GM12872 (cell line): ENCODE measurements around the gene SMIM12.

Experiments used
- CTCF ChIP-seq: IDR thresholded peaks from 3 replicates; pipeline ENCODE4 v1.5.1; 2011; ENCODE audit warnings: low read depth, mild to moderate bottlenecking, low read length, moderate library complexity; ENCODE audit not compliant: insufficient read depth

SMIM12 gene

GRCh38 chr1:34827341-34827941 is 32.1 kb downstream of the SMIM12 start:
- no peak for TF ChIP-seq CTCF

- no peak for TF ChIP-seq CTCF
Observed at GRCh38 chr1:34825455-34826091, 34.0 kb downstream of the SMIM12 start.

GRCh38 chr1:34824817-34825454 is 34.6 kb downstream of the SMIM12 start:
- TF ChIP-seq CTCF, result no peak

- no peak for TF ChIP-seq CTCF
Observed at GRCh38 chr1:34822202-34822601, 37.3 kb downstream of the SMIM12 start.

- no peak for TF ChIP-seq CTCF
Observed at GRCh38 chr1:34816778-34817177, 42.8 kb downstream of the SMIM12 start.

GRCh38 chr1:34816332-34816731 is 43.2 kb downstream of the SMIM12 start:
- TF ChIP-seq CTCF, result no peak

GRCh38 chr1:34808051-34808810 is 51.3 kb downstream of the SMIM12 start:
- no peak for TF ChIP-seq CTCF
